AG04450 (cell line): ENCODE results near the gene DXO. TPM values are rescaled to one million over a fixed set of nuclear protein-coding genes. Genes with fewer than 3 reads are reported as not detected.
A peak's percentile ranks its signal among the peaks of the same experiment; 100 is the strongest.

Source experiments
- CTCF ChIA-PET: fragments of 300-600, 350-600 bp; formaldehyde crosslinking; extraction: SDS; loops from one replicate; lab custom pipeline; 2022; ENCODE audit warnings: antibody characterized with exemption, inconsistent platforms; lab: Charles Lee
- POLR2A ChIA-PET: fragments of 350-600 bp; formaldehyde crosslinking; extraction: SDS; loops from one replicate; lab custom pipeline; 2021; ENCODE audit warnings: antibody characterized with exemption, inconsistent platforms; lab: Yijun Ruan, JAX
- DNase-seq: peaks from one replicate; pipeline ENCODE4 v3.0.0-alpha.2; 2011; ENCODE audit warnings: low read depth, low spot score
- H3K27ac ChIP-seq: one replicate; pipeline ENCODE4 v1.5.1; 2012; ENCODE audit warnings: low read depth, low read length, control low read depth
- H3K27me3 ChIP-seq: one replicate; pipeline ENCODE4 v1.6.0; 2012; ENCODE audit warnings: low read length; ENCODE audit not compliant: control insufficient read depth, insufficient read depth
- H3K4me3 ChIP-seq: 2 replicates; pipeline ENCODE4 v1.5.1; 2011; ENCODE audit warnings: mild to moderate bottlenecking, low read depth, low read length, control low read depth
- H3K9me3 ChIP-seq: 2 replicates; pipeline ENCODE4 v1.5.1; 2012; ENCODE audit warnings: low read length; ENCODE audit not compliant: control insufficient read depth, insufficient read depth
- polyA plus RNA-seq: library from polyadenylated mRNA; depleted of rRNA; stranded (reverse); fragments of >200 nt; gene quantifications from 2 replicates; pipeline ENCODE4 v1.2.3, GENCODE V29; 2011
- TF ChIP-seq, protein P1 (sequence below): IDR thresholded peaks from 2 replicates; pipeline ENCODE4 v1.5.1; 2011; ENCODE audit warnings: low read depth, low read length, control low read depth, inconsistent platforms

DXO gene
- polyA plus RNA-seq, 1 experiment = 11.4 TPM

DNA sequence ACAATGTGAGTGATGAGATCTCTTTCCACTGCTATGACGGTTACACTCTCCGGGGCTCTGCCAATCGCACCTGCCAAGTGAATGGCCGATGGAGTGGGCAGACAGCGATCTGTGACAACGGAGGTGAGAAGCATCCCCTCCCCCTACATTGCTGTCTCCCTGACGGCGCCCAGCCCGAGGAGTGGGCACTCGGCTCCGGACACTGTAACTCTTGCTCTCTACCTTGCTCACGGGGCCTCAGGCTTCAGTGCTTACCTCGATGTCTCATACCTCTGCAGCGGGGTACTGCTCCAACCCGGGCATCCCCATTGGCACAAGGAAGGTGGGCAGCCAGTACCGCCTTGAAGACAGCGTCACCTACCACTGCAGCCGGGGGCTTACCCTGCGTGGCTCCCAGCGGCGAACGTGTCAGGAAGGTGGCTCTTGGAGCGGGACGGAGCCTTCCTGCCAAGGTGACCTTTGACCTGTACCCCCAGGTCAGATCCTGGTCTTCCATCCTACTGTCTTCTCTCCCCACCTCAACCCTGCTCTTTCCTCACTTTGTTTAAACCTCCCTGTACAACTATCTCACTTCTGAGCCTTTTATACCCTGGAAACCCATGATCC is 24.8 kb downstream of the DXO start:
- Histone ChIP-seq H3K27me3 (no peaks in the 10 kb centered on the region), H3K9me3 (no peaks in the 10 kb centered on the region; the same call in 1 of the 2 replicates), H3K27ac (no peak overlapping the region), H3K4me3 (no peak overlapping the region)
- POLR2A ChIA-PET = no interaction called here
- no peak for DNase-seq
- TF ChIP-seq, protein P1, sequence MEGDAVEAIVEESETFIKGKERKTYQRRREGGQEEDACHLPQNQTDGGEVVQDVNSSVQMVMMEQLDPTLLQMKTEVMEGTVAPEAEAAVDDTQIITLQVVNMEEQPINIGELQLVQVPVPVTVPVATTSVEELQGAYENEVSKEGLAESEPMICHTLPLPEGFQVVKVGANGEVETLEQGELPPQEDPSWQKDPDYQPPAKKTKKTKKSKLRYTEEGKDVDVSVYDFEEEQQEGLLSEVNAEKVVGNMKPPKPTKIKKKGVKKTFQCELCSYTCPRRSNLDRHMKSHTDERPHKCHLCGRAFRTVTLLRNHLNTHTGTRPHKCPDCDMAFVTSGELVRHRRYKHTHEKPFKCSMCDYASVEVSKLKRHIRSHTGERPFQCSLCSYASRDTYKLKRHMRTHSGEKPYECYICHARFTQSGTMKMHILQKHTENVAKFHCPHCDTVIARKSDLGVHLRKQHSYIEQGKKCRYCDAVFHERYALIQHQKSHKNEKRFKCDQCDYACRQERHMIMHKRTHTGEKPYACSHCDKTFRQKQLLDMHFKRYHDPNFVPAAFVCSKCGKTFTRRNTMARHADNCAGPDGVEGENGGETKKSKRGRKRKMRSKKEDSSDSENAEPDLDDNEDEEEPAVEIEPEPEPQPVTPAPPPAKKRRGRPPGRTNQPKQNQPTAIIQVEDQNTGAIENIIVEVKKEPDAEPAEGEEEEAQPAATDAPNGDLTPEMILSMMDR = no peak
- CTCF ChIA-PET = no interaction called here

DNA sequence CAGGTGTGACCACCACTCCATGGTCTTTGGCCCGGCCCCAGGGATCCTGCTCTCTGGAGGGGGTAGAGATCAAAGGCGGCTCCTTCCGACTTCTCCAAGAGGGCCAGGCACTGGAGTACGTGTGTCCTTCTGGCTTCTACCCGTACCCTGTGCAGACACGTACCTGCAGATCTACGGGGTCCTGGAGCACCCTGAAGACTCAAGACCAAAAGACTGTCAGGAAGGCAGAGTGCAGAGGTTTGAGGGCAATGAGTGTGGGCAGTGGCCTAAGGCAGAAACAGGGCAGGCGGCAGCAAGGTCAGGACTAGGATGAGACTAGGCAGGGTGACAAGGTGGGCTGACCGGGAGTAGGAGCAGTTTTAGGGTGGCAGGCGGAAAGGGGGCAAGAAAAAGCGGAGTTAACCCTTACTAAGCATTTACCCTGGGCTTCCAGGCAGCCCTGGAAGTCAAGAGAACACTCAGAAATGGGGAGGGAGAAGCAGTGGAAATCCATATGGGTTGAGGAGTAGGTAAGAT is 25.5 kb downstream of the DXO start:
- no peaks in the 10 kb centered on the region for H3K27me3 ChIP-seq
- no peaks in the 10 kb centered on the region; the same call in 1 of the 2 replicates for H3K9me3 ChIP-seq
- POLR2A ChIA-PET = interaction anchor here (0.6 to 1.1 kb wide), 2 partner anchors 44 to 101 kb away, joined by 3 to 4 read pairs; no protein-coding TSS in a partner anchor
- DNase-seq = no peak
- peak overlapping the region; percentile 83 for H3K27ac ChIP-seq
- no peak overlapping the region; the same call in 1 of the 2 replicates for H3K4me3 ChIP-seq
- CTCF ChIA-PET = no interaction called here
- TF ChIP-seq, protein P1 = no peak

DNA sequence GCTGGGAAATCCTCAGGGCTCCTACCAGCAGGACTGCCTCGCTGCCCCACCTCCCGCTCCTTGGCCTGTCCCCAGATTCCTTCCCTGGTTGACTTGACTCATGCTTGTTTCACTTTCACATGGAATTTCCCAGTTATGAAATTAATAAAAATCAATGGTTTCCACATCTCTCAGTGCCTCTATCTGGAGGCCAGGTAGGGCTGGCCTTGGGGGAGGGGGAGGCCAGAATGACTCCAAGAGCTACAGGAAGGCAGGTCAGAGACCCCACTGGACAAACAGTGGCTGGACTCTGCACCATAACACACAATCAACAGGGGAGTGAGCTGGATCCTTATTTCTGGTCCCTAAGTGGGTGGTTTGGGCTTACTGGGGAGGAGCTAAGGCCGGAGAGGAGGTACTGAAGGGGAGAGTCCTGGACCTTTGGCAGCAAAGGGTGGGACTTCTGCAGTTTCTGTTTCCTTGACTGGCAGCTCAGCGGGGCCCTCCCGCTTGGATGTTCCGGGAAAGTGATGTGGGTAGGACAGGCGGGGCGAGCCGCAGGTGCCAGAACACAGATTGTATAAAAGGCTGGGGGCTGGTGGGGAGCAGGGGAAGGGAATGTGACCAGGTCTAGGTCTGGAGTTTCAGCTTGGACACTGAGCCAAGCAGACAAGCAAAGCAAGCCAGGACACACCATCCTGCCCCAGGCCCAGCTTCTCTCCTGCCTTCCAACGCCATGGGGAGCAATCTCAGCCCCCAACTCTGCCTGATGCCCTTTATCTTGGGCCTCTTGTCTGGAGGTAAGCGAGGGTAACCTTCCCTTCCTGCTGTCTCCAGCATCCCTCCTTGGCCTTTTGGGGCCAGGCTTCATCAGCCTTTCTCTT is 26.2 kb downstream of the DXO start, which contains the start of gene CFB:
Gene CFB, plus strand, starts transcription at position 589 of the 863 bp plus-strand sequence. Its CDS starts 127 bp downstream, at position 716.
- TF ChIP-seq, protein P1 = no peak
- Histone ChIP-seq H3K4me3 (peak within 1 kb of the TSS; percentile 43), H3K27ac (peak within 1 kb of the TSS; percentile 83), H3K27me3 (no peaks in the 10 kb centered on the region), H3K9me3 (no peaks in the 10 kb centered on the region; the same call in 1 of the 2 replicates)
- CTCF ChIA-PET = interaction anchor here (0.6 kb wide), 1 partner anchor 1603 kb away, joined by 3 read pairs; no protein-coding TSS in a partner anchor
- POLR2A ChIA-PET = interaction anchor here (0.6 to 1.3 kb wide), 6 partner anchors 13 to 101 kb away, joined by 3 to 9 read pairs (median 4); partner anchors contain the start of genes EHMT2 and SKIC2
- DNase-seq = peak; percentile 46

DNA sequence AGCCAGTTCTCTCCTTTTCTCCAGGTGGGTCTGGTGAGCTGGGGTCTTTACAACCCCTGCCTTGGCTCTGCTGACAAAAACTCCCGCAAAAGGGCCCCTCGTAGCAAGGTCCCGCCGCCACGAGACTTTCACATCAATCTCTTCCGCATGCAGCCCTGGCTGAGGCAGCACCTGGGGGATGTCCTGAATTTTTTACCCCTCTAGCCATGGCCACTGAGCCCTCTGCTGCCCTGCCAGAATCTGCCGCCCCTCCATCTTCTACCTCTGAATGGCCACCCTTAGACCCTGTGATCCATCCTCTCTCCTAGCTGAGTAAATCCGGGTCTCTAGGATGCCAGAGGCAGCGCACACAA is 26.8 kb downstream of the DXO start:
- Histone ChIP-seq H3K4me3 (no peak overlapping the region), H3K9me3 (no peaks in the 10 kb centered on the region; the same call in 1 of the 2 replicates), H3K27ac (peak overlapping the region; percentile 83), H3K27me3 (no peaks in the 10 kb centered on the region)
- CTCF ChIA-PET = interaction anchor here (0.6 kb wide), 1 partner anchor 1603 kb away, joined by 3 read pairs; no protein-coding TSS in a partner anchor
- TF ChIP-seq, protein P1 = no peak
- POLR2A ChIA-PET = interaction anchor here (0.7 to 1.3 kb wide), 5 partner anchors 14 to 48 kb away, joined by 3 to 9 read pairs (median 4); partner anchors contain the start of genes EHMT2 and SKIC2
- no peak for DNase-seq
